H1 (cell line): ENCODE data around the gene CHRDL1. TPM values are rescaled to one million over a fixed set of nuclear protein-coding genes. Genes with fewer than 3 reads are reported as not detected.
A peak's percentile ranks its signal among the peaks of the same experiment; 100 is the strongest.

Experiments
- CTCF ChIA-PET: fragments of 300-600 bp; sonication (Branson Sonifier 250); formaldehyde crosslinking; loops from one replicate; lab custom pipeline; 2021; ENCODE audit not compliant: partially characterized antibody; lab: Charles Lee
- POLR2A ChIA-PET: fragments of 300-600 bp; sonication (Branson Sonifier 250); formaldehyde crosslinking; loops from one replicate; lab custom pipeline; 2021; ENCODE audit warnings: inconsistent platforms; ENCODE audit not compliant: partially characterized antibody; lab: Charles Lee
- DNase-seq, 2 experiments: peaks; one replicate each; pipeline versions ENCODE4 v3.0.0 to v3.0.0-alpha.2; 2010 to 2022; ENCODE audit warnings: low spot score in 2 of 2, low read depth in 1 of 2, mixed read lengths in 1 of 2
- FAIRE-seq: peaks from 2 replicates; lab custom pipeline; 2011; peaks lifted over from hg19 to GRCh38; lab: Jason Lieb, UNC
- H2AFZ ChIP-seq: 2 replicates; pipeline ENCODE4 v1.8.1; 2012; ENCODE audit warnings: low read length, inconsistent platforms
- H2AK5ac ChIP-seq: 2 replicates; pipeline ENCODE4 v1.6.1; 2013; ENCODE audit warnings: low read depth, low read length
- H2BK120ac ChIP-seq: replicated peaks from 2 replicates; pipeline ENCODE3; 2013; ENCODE audit warnings: low read depth, low read length, inconsistent platforms
- H2BK12ac ChIP-seq: 2 replicates; pipeline ENCODE4 v1.6.1; 2013; ENCODE audit warnings: low read depth, low read length
- H2BK15ac ChIP-seq: 2 replicates; pipeline ENCODE4 v1.6.1; 2013; ENCODE audit warnings: low read length
- H2BK20ac ChIP-seq: 2 replicates; pipeline ENCODE4 v1.6.1; 2013; ENCODE audit warnings: low read length
- H2BK5ac ChIP-seq: 2 replicates; pipeline ENCODE4 v1.6.1; 2013; ENCODE audit warnings: low read depth, low read length
- H3K14ac ChIP-seq: 2 replicates; pipeline ENCODE4 v1.6.1; 2013; ENCODE audit warnings: inconsistent platforms; ENCODE audit not compliant: insufficient read length
- H3K18ac ChIP-seq: 2 replicates; pipeline ENCODE4 v1.6.1; 2013; ENCODE audit warnings: low read length; ENCODE audit errors: extremely low read depth
- H3K23ac ChIP-seq: 2 replicates; pipeline ENCODE4 v1.6.1; 2013; ENCODE audit warnings: inconsistent platforms; ENCODE audit not compliant: insufficient read length
- H3K23me2 ChIP-seq: 2 replicates; pipeline ENCODE4 v1.6.1; 2013; ENCODE audit warnings: low read depth, low read length
- H3K27ac ChIP-seq: 2 replicates; pipeline ENCODE4 v1.6.1; 2011; ENCODE audit warnings: low read depth, low read length, inconsistent platforms
- H3K27me3 ChIP-seq, 4 experiments: replicated peaks in 1 of 4; 1 replicate in 1 of 4; 2 replicates in 3 of 4; pipeline versions ENCODE4 v1.6.1 to v1.8.1; 2011 to 2013; ENCODE audit warnings: low read length in 3 of 4, mild to moderate bottlenecking in 3 of 4, inconsistent platforms in 2 of 4, mixed read lengths in 2 of 4, moderate library complexity in 1 of 4; ENCODE audit not compliant: control insufficient read depth in 3 of 4, insufficient read depth in 3 of 4; ENCODE audit errors: extremely low read depth in 1 of 4
- H3K36me3 ChIP-seq, 4 experiments: 2 replicates each; pipeline versions ENCODE4 v1.6.1 to v1.8.1; 2011 to 2013; ENCODE audit warnings: mild to moderate bottlenecking in 4 of 4, low read length in 3 of 4, moderate library complexity in 2 of 4, control low read depth in 1 of 4, inconsistent platforms in 1 of 4; ENCODE audit not compliant: insufficient read depth in 4 of 4, control insufficient read depth in 2 of 4
- H3K4ac ChIP-seq: replicated peaks from 2 replicates; pipeline ENCODE3; 2013; ENCODE audit warnings: low read length, low read depth, mixed read lengths, inconsistent platforms; ENCODE audit not compliant: insufficient read length
- H3K4me1 ChIP-seq, 4 experiments: replicated peaks in 1 of 4; 1 replicate in 1 of 4; 2 replicates in 3 of 4; pipeline versions ENCODE4 v1.6.1 to v1.8.1; 2011 to 2013; ENCODE audit warnings: low read length in 3 of 4, inconsistent platforms in 2 of 4, mixed read lengths in 1 of 4; ENCODE audit not compliant: insufficient read depth in 4 of 4, control insufficient read depth in 3 of 4
- H3K4me2 ChIP-seq, 2 experiments: 2 replicates each; pipeline versions ENCODE4 v1.6.1 to v1.8.1; 2011 to 2013; ENCODE audit warnings: low read depth in 2 of 2, low read length in 2 of 2, control low read depth in 1 of 2, inconsistent platforms in 1 of 2, mild to moderate bottlenecking in 1 of 2; ENCODE audit not compliant: insufficient read depth in 1 of 2
- H3K4me3 ChIP-seq, 4 experiments: fragments of 200-600, 300-600 bp in 1 of 4; sonication (generic), shearing (Covaris generic), sonication (Bioruptor Twin) in 1 of 4; 2 replicates each; pipeline versions ENCODE4 v1.5.1 to v1.8.1; 2011 to 2016; ENCODE audit warnings: low read length in 4 of 4, low read depth in 3 of 4, control low read depth in 2 of 4, inconsistent platforms in 2 of 4, mild to moderate bottlenecking in 2 of 4, mixed read lengths in 1 of 4, moderate library complexity in 1 of 4; ENCODE audit not compliant: insufficient read depth in 2 of 4; ENCODE audit errors: extremely low read depth in 1 of 4
- H3K56ac ChIP-seq: replicated peaks from 2 replicates; pipeline ENCODE3; 2013; ENCODE audit warnings: low read depth, mild to moderate bottlenecking, mixed read lengths, low read length, inconsistent platforms; ENCODE audit not compliant: insufficient read length
- H3K79me1 ChIP-seq: 2 replicates; pipeline ENCODE4 v1.6.1; 2013; ENCODE audit warnings: low read depth, low read length, control low read depth
- H3K79me2 ChIP-seq, 2 experiments: 2 replicates each; pipeline versions ENCODE4 v1.6.1 to v1.8.1; 2012 to 2013; ENCODE audit warnings: low read length in 2 of 2, mild to moderate bottlenecking in 2 of 2, inconsistent platforms in 1 of 2; ENCODE audit not compliant: insufficient read depth in 2 of 2, control insufficient read depth in 1 of 2
- H3K9ac ChIP-seq, 4 experiments: replicated peaks in 1 of 4; 1 replicate in 1 of 4; 2 replicates in 3 of 4; pipeline versions ENCODE4 v1.6.1 to v1.8.1; 2011 to 2013; ENCODE audit warnings: low read depth in 3 of 4, low read length in 3 of 4, control low read depth in 2 of 4, mild to moderate bottlenecking in 2 of 4, moderate library complexity in 2 of 4, inconsistent platforms in 1 of 4; ENCODE audit errors: extremely low read depth in 1 of 4
- H3K9me3 ChIP-seq, 2 experiments: 2 replicates each; pipeline versions ENCODE4 v1.6.1 to v1.8.1; 2012 to 2013; ENCODE audit warnings: mild to moderate bottlenecking in 2 of 2, moderate library complexity in 2 of 2, control low read depth in 1 of 2, inconsistent platforms in 1 of 2, low read depth in 1 of 2, low read length in 1 of 2, mixed read lengths in 1 of 2; ENCODE audit not compliant: insufficient read depth in 2 of 2
- H4K20me1 ChIP-seq, 2 experiments: replicated peaks in 1 of 2; 2 replicates each; pipeline versions ENCODE3 to v1.8.1; 2011 to 2013; ENCODE audit warnings: inconsistent platforms in 2 of 2, low read length in 2 of 2, mild to moderate bottlenecking in 1 of 2; ENCODE audit not compliant: insufficient read depth in 2 of 2, control insufficient read depth in 1 of 2
- H4K5ac ChIP-seq: 2 replicates; pipeline ENCODE4 v1.6.1; 2013; ENCODE audit warnings: low read length, low read depth, mixed read lengths, inconsistent platforms; ENCODE audit not compliant: insufficient read length
- H4K8ac ChIP-seq: 2 replicates; pipeline ENCODE4 v1.8.0; 2013; ENCODE audit warnings: mild to moderate bottlenecking, moderate library complexity, low read length, inconsistent platforms; ENCODE audit not compliant: insufficient read depth; ENCODE audit errors: extremely low read depth
- H4K91ac ChIP-seq: replicated peaks from 2 replicates; pipeline ENCODE3; 2013; ENCODE audit warnings: low read length, mixed read lengths, inconsistent platforms; ENCODE audit not compliant: insufficient read length
- HDAC2 ChIP-seq, 2 experiments: fragments of 300-600 bp in 1 of 2; sonication (generic) in 1 of 2; IDR thresholded peaks; 2 replicates each; pipeline ENCODE4 v1.6.1; 2011 to 2012; ENCODE audit warnings: low read depth in 2 of 2, low read length in 2 of 2, mild to moderate bottlenecking in 2 of 2, moderate library complexity in 2 of 2, borderline replicate concordance in 1 of 2, inconsistent platforms in 1 of 2
- MAFK ChIP-seq: IDR thresholded peaks from 2 replicates; pipeline ENCODE4 v1.6.1; 2012; ENCODE audit warnings: low read depth, mild to moderate bottlenecking, improper control_type of control experiment, low read length
- RAD21 ChIP-seq, 2 experiments: IDR thresholded peaks in 1 of 2; conservative IDR thresholded peaks in 1 of 2; 2 replicates each; pipeline ENCODE4 v1.6.1; 2011; ENCODE audit warnings: low read depth in 2 of 2, low read length in 2 of 2, improper control_type of control experiment in 1 of 2, inconsistent platforms in 1 of 2, mild to moderate bottlenecking in 1 of 2, moderate library complexity in 1 of 2
- SIRT6 ChIP-seq: IDR thresholded peaks from one replicate; pipeline ENCODE4 v1.7.1; 2012; ENCODE audit warnings: low read length, inconsistent platforms
- TEAD4 ChIP-seq: IDR thresholded peaks from 2 replicates; pipeline ENCODE4 v1.6.1; 2012; ENCODE audit warnings: low read depth, low read length, inconsistent platforms, mixed read lengths
- WGBS, 2 experiments: shearing (Covaris generic) in 1 of 2; methylation state at CpG; one replicate each; pipeline versions ENCODE4 v1.1.6 to v1.1.7; 2013 to 2015; ENCODE audit warnings: low lambda C conversion rate in 2 of 2, mixed read lengths in 2 of 2, inconsistent platforms in 1 of 2, low coverage in 1 of 2, missing lambda C conversion rate in 1 of 2; ENCODE audit not compliant: insufficient replicate concordance in 2 of 2, insufficient coverage in 1 of 2, insufficient read length in 1 of 2; ENCODE audit errors: extremely low coverage in 1 of 2, missing lambda C conversion rate in 1 of 2; 5-methylcytosine and 5-hydroxymethylcytosine counted together
- polyA plus RNA-seq, 7 experiments: library from polyadenylated mRNA; depleted of rRNA in 3 of 7; stranded (reverse) in 5 of 7; unstranded in 2 of 7; fragments of >200 nt in 5 of 7; fragments of 200-250 nt in 2 of 7; gene quantifications; 1 replicate in 5 of 7; 2 replicates in 1 of 7; 4 replicates in 1 of 7; pipeline versions ENCODE4 v1.2.1 to v1.2.3, GENCODE V29; 2011 to 2013; ENCODE audit warnings: missing spikeins in 2 of 7, mixed read lengths in 2 of 7
- total RNA-seq: library from RNA; stranded (reverse); fragmentation: NEBNext Ultra II Directional; extraction: Animal tissue kit (Norgen Biotek cat#: 25700); gene quantifications from 2 replicates; pipeline ENCODE4 v1.2.1, GENCODE V29; 2021
- TF ChIP-seq, protein P1 (sequence below), 3 experiments: IDR thresholded peaks; 1 replicate in 2 of 3; 2 replicates in 1 of 3; pipeline versions ENCODE4 v1.5.1 to v1.6.1; 2011; ENCODE audit warnings: low read length in 3 of 3, mild to moderate bottlenecking in 3 of 3, inconsistent platforms in 2 of 3, low read depth in 1 of 3, moderate library complexity in 1 of 3; ENCODE audit not compliant: insufficient read depth in 1 of 3; ENCODE audit errors: control extremely low read depth in 1 of 3

The CHRDL1 gene
- total and polyA plus RNA-seq, 2 of the 8 experiments (the other 6 are each of a cell fraction or from before 2014, with no cell fraction given) = 5.6 to 15.6 TPM

GRCh38 chrX:110741213-110741796, 54.3 kb downstream of the CHRDL1 start:
- Histone ChIP-seq H2BK12ac (no peak overlapping the region), H3K9me3 (no peaks in the 10 kb centered on the region), H4K8ac (no peak overlapping the region), H2BK120ac (no peak overlapping the region), H2AFZ (no peak overlapping the region)
- CTCF ChIA-PET = interaction anchor here (0.8 kb wide), 2 partner anchors 105 to 246 kb away, joined by 3 to 4 read pairs; no protein-coding TSS in a partner anchor
- WGBS, 2 experiments = 100% methylated on average over 1 of the region's 1 CpG; no CpG with 5 or more reads in 1 of the 2 experiments
- TF ChIP-seq SIRT6 (no peak), RAD21 (IDR thresholded peaks at IDR 0.05 in 1 of 2, conservative IDR thresholded peaks at IDR 0.05 in 1 of 2; ENCODE audit: low read depth in 2 of 2, low read length in 2 of 2) (peak in 1 of 2 experiments; percentile 28; a peak in 2 of 4 replicates), TEAD4 (peak; percentile 52; the same call in 1 of the 2 replicates), HDAC2 (IDR thresholded peaks at IDR 0.05; ENCODE audit: borderline replicate concordance in 1 of 2, low read depth in 2 of 2, low read length in 2 of 2) (no peak), MAFK (no peak)
- TF ChIP-seq, protein P1, sequence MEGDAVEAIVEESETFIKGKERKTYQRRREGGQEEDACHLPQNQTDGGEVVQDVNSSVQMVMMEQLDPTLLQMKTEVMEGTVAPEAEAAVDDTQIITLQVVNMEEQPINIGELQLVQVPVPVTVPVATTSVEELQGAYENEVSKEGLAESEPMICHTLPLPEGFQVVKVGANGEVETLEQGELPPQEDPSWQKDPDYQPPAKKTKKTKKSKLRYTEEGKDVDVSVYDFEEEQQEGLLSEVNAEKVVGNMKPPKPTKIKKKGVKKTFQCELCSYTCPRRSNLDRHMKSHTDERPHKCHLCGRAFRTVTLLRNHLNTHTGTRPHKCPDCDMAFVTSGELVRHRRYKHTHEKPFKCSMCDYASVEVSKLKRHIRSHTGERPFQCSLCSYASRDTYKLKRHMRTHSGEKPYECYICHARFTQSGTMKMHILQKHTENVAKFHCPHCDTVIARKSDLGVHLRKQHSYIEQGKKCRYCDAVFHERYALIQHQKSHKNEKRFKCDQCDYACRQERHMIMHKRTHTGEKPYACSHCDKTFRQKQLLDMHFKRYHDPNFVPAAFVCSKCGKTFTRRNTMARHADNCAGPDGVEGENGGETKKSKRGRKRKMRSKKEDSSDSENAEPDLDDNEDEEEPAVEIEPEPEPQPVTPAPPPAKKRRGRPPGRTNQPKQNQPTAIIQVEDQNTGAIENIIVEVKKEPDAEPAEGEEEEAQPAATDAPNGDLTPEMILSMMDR (IDR thresholded peaks at IDR 0.05; ENCODE audit: control extremely low read depth in 1 of 3, insufficient read depth in 1 of 3, low read depth in 1 of 3, low read length in 3 of 3) = no peak
- TF ChIP-seq, all 59 proteins: peak for 2
- H3K18ac ChIP-seq = no peak overlapping the region
- H3K4me1 ChIP-seq = 0 out of 7 replicates have a peak, but pooled peaks cover 0 to 2% (median 0%) of the 10 kb centered on the region in 4 experiments
- H4K91ac ChIP-seq = no peak overlapping the region
- no peak overlapping the region for H3K56ac ChIP-seq
- no peak overlapping the region for H2BK20ac ChIP-seq
- POLR2A ChIA-PET = no interaction called here
- H3K4ac ChIP-seq = no peak overlapping the region
- no peak overlapping the region for H3K4me2 ChIP-seq
- H3K79me1 ChIP-seq = no peaks in the 10 kb centered on the region
- H3K36me3 ChIP-seq = no peaks in the 10 kb centered on the region
- H3K23me2 ChIP-seq = no peaks in the 10 kb centered on the region
- no peak overlapping the region for H2AK5ac ChIP-seq
- H3K27ac ChIP-seq = no peak overlapping the region
- H4K20me1 ChIP-seq = no peaks in the 10 kb centered on the region
- H3K14ac ChIP-seq = no peak overlapping the region
- no peak for DNase-seq
- H2BK5ac ChIP-seq = no peak overlapping the region
- H4K5ac ChIP-seq = no peak overlapping the region
- H3K9ac ChIP-seq = no peak overlapping the region
- no peak overlapping the region for H3K23ac ChIP-seq
- H3K4me3 ChIP-seq = no peak overlapping the region
- H3K79me2 ChIP-seq = no peaks in the 10 kb centered on the region
- no peak for FAIRE-seq
- no peaks in the 10 kb centered on the region for H3K27me3 ChIP-seq
- H2BK15ac ChIP-seq = no peak overlapping the region
